MM.1S (cell line): ENCODE results near the gene BORCS6.

Experiments used
- DNase-seq: peaks from one replicate; pipeline ENCODE4 v3.0.0-alpha.2; 2015
- H2AFZ ChIP-seq: fragments of 300-600 bp; sonication (generic); 2 replicates; pipeline ENCODE4 v1.6.0; 2016; ENCODE audit warnings: antibody characterized with exemption, low read length
- H3F3A ChIP-seq: fragments of 300-600 bp; sonication (generic); 2 replicates; pipeline ENCODE4 v1.6.1; 2016; ENCODE audit warnings: mild to moderate bottlenecking, antibody characterized with exemption, low read length, moderate library complexity, mixed read lengths; ENCODE audit not compliant: insufficient read depth
- H3K27ac ChIP-seq: fragments of 300-600 bp; sonication (generic); 2 replicates; pipeline ENCODE4 v1.5.1; 2016; ENCODE audit warnings: mild to moderate bottlenecking, low read length
- H3K27me3 ChIP-seq: fragments of 300-600 bp; sonication (generic); replicated peaks from 2 replicates; pipeline ENCODE4 v1.6.0; 2016; ENCODE audit warnings: low read length; ENCODE audit not compliant: insufficient read depth
- H3K36me3 ChIP-seq: fragments of 300-600 bp; sonication (generic); replicated peaks from 2 replicates; pipeline ENCODE4 v1.6.1; 2016; ENCODE audit warnings: mild to moderate bottlenecking, low read length, mixed read lengths; ENCODE audit not compliant: insufficient read depth
- H3K4me1 ChIP-seq: fragments of 300-600 bp; sonication (generic); 2 replicates; pipeline ENCODE4 v1.6.1; 2016; ENCODE audit warnings: low read length, mixed read lengths
- H3K4me2 ChIP-seq: fragments of 300-600 bp; sonication (generic); 2 replicates; pipeline ENCODE4 v1.6.0; 2016; ENCODE audit warnings: low read depth, low read length
- H3K4me3 ChIP-seq: fragments of 300-600 bp; sonication (generic); 2 replicates; pipeline ENCODE4 v1.5.1; 2016; ENCODE audit warnings: low read length, mixed read lengths
- H3K79me2 ChIP-seq: fragments of 300-600 bp; sonication (generic); 2 replicates; pipeline ENCODE4 v1.6.1; 2016; ENCODE audit warnings: mixed run types, low read length, mixed read lengths
- H3K9ac ChIP-seq: fragments of 300-600 bp; sonication (generic); 2 replicates; pipeline ENCODE4 v1.6.1; 2016; ENCODE audit warnings: low read length, mixed read lengths
- H3K9me2 ChIP-seq: fragments of 300-600 bp; sonication (generic); replicated peaks from 2 replicates; pipeline ENCODE4 v1.6.1; 2016; ENCODE audit warnings: mild to moderate bottlenecking, low read length, mixed read lengths; ENCODE audit not compliant: insufficient read depth
- H3K9me3 ChIP-seq: fragments of 300-600 bp; sonication (generic); replicated peaks from 2 replicates; pipeline ENCODE4 v1.6.1; 2016; ENCODE audit warnings: mild to moderate bottlenecking, low read length, mixed read lengths; ENCODE audit not compliant: insufficient read depth
- H4K20me1 ChIP-seq: fragments of 300-600 bp; sonication (generic); 2 replicates; pipeline ENCODE4 v1.6.1; 2016; ENCODE audit warnings: mild to moderate bottlenecking, low read length, moderate library complexity, mixed read lengths; ENCODE audit not compliant: insufficient read depth
- CTCF ChIP-seq: fragments of 300-600 bp; sonication (generic); IDR thresholded peaks from 2 replicates; pipeline ENCODE4 v1.5.1; 2016; ENCODE audit warnings: antibody characterized with exemption, low read length, mixed read lengths
- EZH2 ChIP-seq: fragments of 300-600 bp; sonication (generic); optimal IDR thresholded peaks from 2 replicates; pipeline ENCODE3; 2017; ENCODE audit warnings: low read depth, mild to moderate bottlenecking, antibody characterized with exemption, low read length, mixed read lengths
- EZH2phosphoT487 ChIP-seq: fragments of 300-600 bp; sonication (generic); IDR thresholded peaks from 2 replicates; pipeline ENCODE4 v1.6.1; 2018; ENCODE audit warnings: antibody characterized with exemption, low read length

Gene BORCS6

DNA sequence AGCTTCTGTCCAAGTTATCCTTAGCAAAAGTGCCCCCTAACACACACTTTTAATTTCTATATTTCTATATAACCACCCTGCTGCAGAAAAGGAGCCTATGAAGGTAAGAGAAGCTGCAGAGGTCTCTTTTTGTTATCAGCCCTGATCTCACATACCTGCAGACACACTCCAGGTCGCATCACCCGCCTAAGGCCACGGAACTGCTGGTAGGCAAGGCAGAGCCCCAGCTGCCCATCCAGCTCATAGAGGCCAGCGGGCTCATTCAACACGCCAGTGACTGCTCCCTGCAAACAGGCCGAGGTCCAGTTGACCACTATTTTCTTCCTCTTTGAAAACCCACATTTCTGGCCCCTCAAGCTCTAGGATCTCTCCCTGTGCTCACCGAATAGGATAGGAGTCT, 45.7 kb upstream of the BORCS6 start:
- H3K4me2 ChIP-seq: no peak overlapping the region
- no peaks in the 10 kb centered on the region for H3K9me2 ChIP-seq
- peaks cover 37% of the 10 kb centered on the region for H3K79me2 ChIP-seq
- H3K36me3 ChIP-seq: peaks cover 21% of the 10 kb centered on the region
- H3K9ac ChIP-seq: no peak overlapping the region
- no peak for DNase-seq
- no peaks in the 10 kb centered on the region; the same call in 1 of the 2 replicates for H3F3A ChIP-seq
- H3K27ac ChIP-seq: no peak overlapping the region
- no peak overlapping the region for H2AFZ ChIP-seq
- no peaks in the 10 kb centered on the region for H3K27me3 ChIP-seq
- no peaks in the 10 kb centered on the region for H3K9me3 ChIP-seq
- no peaks in the 10 kb centered on the region; the same call in 1 of the 2 replicates for H4K20me1 ChIP-seq
- no peaks in the 10 kb centered on the region for H3K4me1 ChIP-seq
- no peak overlapping the region for H3K4me3 ChIP-seq
- TF ChIP-seq EZH2 (no peak), CTCF (no peak), EZH2phosphoT487 (no peak)

- H3K27me3 ChIP-seq: no peaks in the 10 kb centered on the region
- no peak overlapping the region for H3K27ac ChIP-seq
- no peaks in the 10 kb centered on the region; the same call in 1 of the 2 replicates for H3F3A ChIP-seq
- H3K4me2 ChIP-seq: no peak overlapping the region
- TF ChIP-seq EZH2phosphoT487 (no peak), EZH2 (no peak), CTCF (no peak)
- H3K79me2 ChIP-seq: peaks cover 27% of the 10 kb centered on the region
- H2AFZ ChIP-seq: no peak overlapping the region
- no peak for DNase-seq
- peaks cover 22% of the 10 kb centered on the region for H3K36me3 ChIP-seq
- H4K20me1 ChIP-seq: no peaks in the 10 kb centered on the region; the same call in 1 of the 2 replicates
- H3K9me3 ChIP-seq: no peaks in the 10 kb centered on the region
- no peaks in the 10 kb centered on the region for H3K9me2 ChIP-seq
- H3K4me1 ChIP-seq: no peaks in the 10 kb centered on the region
- no peak overlapping the region for H3K4me3 ChIP-seq
- no peak overlapping the region for H3K9ac ChIP-seq
Measured at GRCh38 chr17:8234361-8235270, 44.6 kb upstream of the BORCS6 start.

DNA sequence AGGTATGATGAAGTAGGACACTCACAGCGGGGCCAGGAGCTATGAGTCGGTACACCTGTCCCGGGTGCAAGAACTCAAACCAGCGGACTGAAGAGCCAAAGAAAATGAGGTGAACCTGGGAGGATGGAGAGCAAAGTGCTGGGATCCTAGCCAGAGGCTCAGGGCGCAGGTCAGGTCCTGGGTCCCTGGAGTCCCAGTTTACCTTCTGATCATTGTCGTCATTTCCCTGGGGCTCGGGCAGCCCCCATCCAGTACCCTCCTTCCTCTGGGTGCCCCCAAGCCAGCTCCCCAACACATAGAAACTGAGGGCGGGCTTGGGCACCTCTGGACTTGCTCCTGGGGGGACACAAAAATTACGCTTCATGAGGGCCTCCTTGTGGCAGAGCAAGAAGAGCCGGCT, 41.7 kb upstream of the BORCS6 start:
- Histone ChIP-seq H3F3A (no peaks in the 10 kb centered on the region; the same call in 1 of the 2 replicates), H4K20me1 (no peaks in the 10 kb centered on the region; the same call in 1 of the 2 replicates), H3K27ac (no peak overlapping the region), H3K79me2 (peaks cover 8% of the 10 kb centered on the region), H3K4me3 (no peak overlapping the region), H3K9me2 (no peaks in the 10 kb centered on the region), H3K9ac (no peak overlapping the region), H3K4me1 (no peaks in the 10 kb centered on the region), H2AFZ (no peak overlapping the region), H3K9me3 (no peaks in the 10 kb centered on the region), H3K4me2 (no peak overlapping the region), H3K27me3 (no peaks in the 10 kb centered on the region), H3K36me3 (peaks cover 33% of the 10 kb centered on the region)
- TF ChIP-seq EZH2phosphoT487: no peak
- no peak for TF ChIP-seq CTCF
- no peak for TF ChIP-seq EZH2
- no peak for DNase-seq
